Panc1 (cell line): Measurements from ENCODE around the gene MTOR. TPM values are rescaled to one million over a fixed set of nuclear protein-coding genes. Genes with fewer than 3 reads are reported as not detected.
A peak's percentile ranks its signal among the peaks of the same experiment; 100 is the strongest.
"Not testable (repeated sequence)": the region's sequence is repeated elsewhere in the genome, so short reads cannot be mapped to it uniquely, and the experiment has no call there.

Source experiments
- ATAC-seq: fragments of 200-7000 bp; cut with Tn5 transposase; 2 replicates; pipeline ENCODE4 v1.9.1; 2020; ENCODE audit warnings: mild to moderate bottlenecking, moderate library complexity
- BruUV-seq: library from RNA; stranded (reverse); fragments of 400-500 nt; replicated peaks from 2 replicates; lab custom pipeline; 2021; lab: Mats Ljungman, UMichigan
- CTCF ChIA-PET: fragments of 300-600 bp; sonication (Branson Sonifier 250); formaldehyde crosslinking; loops from one replicate; lab custom pipeline; 2022; ENCODE audit warnings: antibody characterized with exemption; lab: Charles Lee
- POLR2A ChIA-PET: fragments of 300-600 bp; sonication (Branson Sonifier 250); formaldehyde crosslinking; loops from one replicate; lab custom pipeline; 2022; ENCODE audit warnings: antibody characterized with exemption; lab: Charles Lee
- DNase-seq: peaks from one replicate; pipeline ENCODE4 v3.0.0-alpha.2; 2010; ENCODE audit warnings: low read depth, low spot score
- H3K27ac ChIP-seq: 2 replicates; pipeline ENCODE4 v1.5.1; 2011; ENCODE audit warnings: mild to moderate bottlenecking, low read length, inconsistent platforms
- H3K27me3 ChIP-seq: fragments of 200-500 bp; sonication (Bioruptor generic); 2 replicates; pipeline ENCODE4 v1.6.0; 2014; ENCODE audit warnings: low read length, inconsistent platforms; ENCODE audit not compliant: control insufficient read depth, insufficient read depth
- H3K36me3 ChIP-seq: fragments of 200-500 bp; sonication (Bioruptor generic); 2 replicates; pipeline ENCODE4 v1.5.1; 2014; ENCODE audit warnings: inconsistent platforms, mild to moderate bottlenecking, low read length, moderate library complexity; ENCODE audit not compliant: control insufficient read depth, insufficient read depth
- H3K4me1 ChIP-seq: 2 replicates; pipeline ENCODE4 v1.5.1; 2011; ENCODE audit warnings: inconsistent platforms, mild to moderate bottlenecking, low read length, moderate library complexity; ENCODE audit not compliant: control insufficient read depth, insufficient read depth
- H3K4me3 ChIP-seq, 2 experiments: 2 replicates each; pipeline ENCODE4 v1.5.1; 2011 to 2012; ENCODE audit warnings: low read depth in 2 of 2, low read length in 2 of 2, mild to moderate bottlenecking in 2 of 2, inconsistent platforms in 1 of 2, moderate library complexity in 1 of 2
- H3K9me3 ChIP-seq: fragments of 200-500 bp; sonication (Bioruptor generic); 2 replicates; pipeline ENCODE4 v1.5.1; 2014; ENCODE audit warnings: low read depth, mild to moderate bottlenecking, inconsistent platforms, low read length, moderate library complexity; ENCODE audit not compliant: control insufficient read depth, insufficient read depth
- POLR2AphosphoS5 ChIP-seq: IDR thresholded peaks from 2 replicates; pipeline ENCODE4 v1.6.1; 2012; ENCODE audit warnings: mild to moderate bottlenecking, low read depth, low read length, moderate library complexity
- SIN3A ChIP-seq: IDR thresholded peaks from 2 replicates; pipeline ENCODE4 v1.6.1; 2012; ENCODE audit warnings: low read depth, mild to moderate bottlenecking, low read length, moderate library complexity, borderline replicate concordance; ENCODE audit not compliant: insufficient read depth
- TCF7L2 ChIP-seq: IDR thresholded peaks from 2 replicates; pipeline ENCODE4 v1.6.1; 2011; ENCODE audit warnings: mild to moderate bottlenecking, low read depth, low read length, inconsistent platforms
- in situ Hi-C: cut with HindIII; loops from 2 replicates; pipeline ENCODE4 v1.10.0; 2016; ENCODE audit warnings: low sequenced_read_pairs, low pct_unique_long_range_greater_than_20kb
- intact Hi-C: fragments of 100-400 bp; cut with micrococcal nuclease; formaldehyde crosslinking; loops from one replicate; pipeline ENCODE4 v1.10.0; 2022; ENCODE audit not compliant: unreplicated experiment
- total RNA-seq: library from RNA; stranded (reverse); gene quantifications from one replicate; pipeline ENCODE4 v1.2.1, GENCODE V29; 2021; ENCODE audit not compliant: unreplicated experiment
- TF ChIP-seq, protein P1 (sequence below), 2 experiments: IDR thresholded peaks; 2 replicates each; pipeline ENCODE4 v1.6.1; 2011 to 2012; ENCODE audit warnings: low read depth in 2 of 2, control low read depth in 1 of 2, low read length in 1 of 2, mild to moderate bottlenecking in 1 of 2, moderate library complexity in 1 of 2; ENCODE audit not compliant: insufficient read depth in 1 of 2
- TF ChIP-seq, protein P2 (sequence below): fragments of 450-650 bp; IDR thresholded peaks from 2 replicates; pipeline ENCODE4 v1.5.1; 2017; ENCODE audit warnings: mild to moderate bottlenecking

Gene MTOR
- total RNA-seq, 1 experiment from 2014 or later, result 71.2 TPM

DNA sequence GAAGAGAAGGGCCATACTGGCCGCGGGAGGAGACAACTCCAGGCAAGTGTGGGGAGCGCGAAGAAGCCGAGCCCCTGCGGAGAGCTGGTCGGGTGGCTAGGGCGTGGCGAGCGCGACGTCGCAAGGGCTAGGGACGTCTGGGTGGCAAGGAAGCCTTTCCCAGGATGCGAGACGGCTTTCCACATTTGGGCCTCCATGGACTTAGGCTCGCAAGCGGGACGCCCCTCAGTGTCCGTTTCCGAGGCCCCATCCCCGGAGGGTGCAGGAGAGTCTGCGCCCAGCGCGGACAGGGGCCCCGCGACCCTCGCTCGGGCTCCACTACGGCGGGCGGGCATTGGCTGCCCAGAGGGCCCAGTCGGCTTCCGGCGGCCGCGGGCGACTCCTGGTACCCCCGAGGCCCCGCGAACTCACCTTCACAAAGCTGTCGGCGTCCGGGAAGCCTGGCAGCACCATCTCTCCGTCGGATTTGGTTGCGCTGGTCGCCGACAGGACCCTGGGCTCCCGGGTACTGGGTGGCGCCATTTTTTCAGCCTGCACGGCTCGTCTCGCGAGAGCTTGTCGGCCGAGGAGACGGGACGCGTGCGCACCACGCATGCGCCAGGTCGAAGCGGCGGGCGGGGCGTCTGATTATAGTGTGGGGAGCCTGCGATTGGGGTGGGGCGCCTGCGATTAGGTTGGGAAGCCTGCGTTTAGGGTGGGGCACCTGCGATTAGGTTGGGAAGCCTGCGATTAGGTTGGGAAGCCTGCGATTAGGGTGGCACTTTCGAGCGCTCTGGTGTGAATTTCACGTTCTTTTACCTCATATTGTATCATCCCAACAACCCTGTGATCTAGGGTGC lies 162.8 kb downstream of the MTOR start, which contains the start of gene EXOSC10:
Gene EXOSC10, minus strand, starts transcription at position 560 of the 839 bp plus-strand sequence. Its CDS starts 38 bp downstream, at position 522.
- in situ Hi-C loops, result loop anchor here (5.0 kb wide), 1 partner anchor 33 kb away; no protein-coding TSS in a partner anchor
- Histone ChIP-seq H3K4me1 (peaks cover 7% of the 10 kb centered on the region), H3K36me3 (peaks cover 13% of the 10 kb centered on the region), H3K27ac (peak within 1 kb of the TSS; percentile 97), H3K27me3 (no peaks in the 10 kb centered on the region), H3K4me3 (peak within 1 kb of the TSS; percentile 82), H3K9me3 (no peaks in the 10 kb centered on the region)
- TF ChIP-seq, protein P1, sequence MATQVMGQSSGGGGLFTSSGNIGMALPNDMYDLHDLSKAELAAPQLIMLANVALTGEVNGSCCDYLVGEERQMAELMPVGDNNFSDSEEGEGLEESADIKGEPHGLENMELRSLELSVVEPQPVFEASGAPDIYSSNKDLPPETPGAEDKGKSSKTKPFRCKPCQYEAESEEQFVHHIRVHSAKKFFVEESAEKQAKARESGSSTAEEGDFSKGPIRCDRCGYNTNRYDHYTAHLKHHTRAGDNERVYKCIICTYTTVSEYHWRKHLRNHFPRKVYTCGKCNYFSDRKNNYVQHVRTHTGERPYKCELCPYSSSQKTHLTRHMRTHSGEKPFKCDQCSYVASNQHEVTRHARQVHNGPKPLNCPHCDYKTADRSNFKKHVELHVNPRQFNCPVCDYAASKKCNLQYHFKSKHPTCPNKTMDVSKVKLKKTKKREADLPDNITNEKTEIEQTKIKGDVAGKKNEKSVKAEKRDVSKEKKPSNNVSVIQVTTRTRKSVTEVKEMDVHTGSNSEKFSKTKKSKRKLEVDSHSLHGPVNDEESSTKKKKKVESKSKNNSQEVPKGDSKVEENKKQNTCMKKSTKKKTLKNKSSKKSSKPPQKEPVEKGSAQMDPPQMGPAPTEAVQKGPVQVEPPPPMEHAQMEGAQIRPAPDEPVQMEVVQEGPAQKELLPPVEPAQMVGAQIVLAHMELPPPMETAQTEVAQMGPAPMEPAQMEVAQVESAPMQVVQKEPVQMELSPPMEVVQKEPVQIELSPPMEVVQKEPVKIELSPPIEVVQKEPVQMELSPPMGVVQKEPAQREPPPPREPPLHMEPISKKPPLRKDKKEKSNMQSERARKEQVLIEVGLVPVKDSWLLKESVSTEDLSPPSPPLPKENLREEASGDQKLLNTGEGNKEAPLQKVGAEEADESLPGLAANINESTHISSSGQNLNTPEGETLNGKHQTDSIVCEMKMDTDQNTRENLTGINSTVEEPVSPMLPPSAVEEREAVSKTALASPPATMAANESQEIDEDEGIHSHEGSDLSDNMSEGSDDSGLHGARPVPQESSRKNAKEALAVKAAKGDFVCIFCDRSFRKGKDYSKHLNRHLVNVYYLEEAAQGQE (IDR thresholded peaks at IDR 0.05; ENCODE audit: insufficient read depth in 1 of 2, low read depth in 2 of 2, low read length in 1 of 2), result peak in 1 of 2 experiments; percentile 21; a peak in 1 of 4 replicates
- peak; percentile 70; the same call in 1 of the 2 replicates for TF ChIP-seq SIN3A
- no peak for TF ChIP-seq TCF7L2
- peak; percentile 83 for TF ChIP-seq POLR2AphosphoS5
- ChIA-PET POLR2A (interaction anchor here (0.6 kb wide), 1 partner anchor 91 kb away, joined by 4 read pairs; no protein-coding TSS in a partner anchor), CTCF (interaction anchor here (1.5 kb wide), 1 partner anchor 62 kb away, joined by 4 read pairs; no protein-coding TSS in a partner anchor)
- no TSS peak for BruUV-seq
- ATAC-seq (peak; percentile 96), DNase-seq (peak; percentile 48)
- intact Hi-C loops, result no loop called here

DNA sequence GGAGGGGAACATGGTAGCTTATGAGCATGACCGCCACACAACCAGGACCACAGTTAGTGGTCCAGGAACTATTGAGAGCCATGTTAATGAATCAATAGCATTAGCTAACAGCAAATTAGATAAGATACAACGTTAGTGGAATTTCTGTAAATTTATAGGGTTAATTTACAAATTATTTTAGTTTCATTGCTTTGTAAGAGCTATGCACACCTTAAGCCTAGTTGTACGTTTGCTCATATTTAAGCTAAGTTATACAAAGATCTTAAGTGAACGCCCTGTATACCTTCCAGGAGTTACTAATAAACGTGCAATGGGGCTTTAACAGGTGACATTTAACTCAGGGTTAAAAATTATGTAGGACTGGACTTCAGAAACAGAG lies 163.4 kb downstream of the MTOR start:
- ATAC-seq (no peak), DNase-seq (peak; percentile 8)
- Histone ChIP-seq H3K27ac (peak overlapping the region; percentile 97), H3K9me3 (no peaks in the 10 kb centered on the region), H3K4me1 (peaks cover 7% of the 10 kb centered on the region), H3K4me3 (peak overlapping the region; percentile 82), H3K36me3 (peaks cover 13% of the 10 kb centered on the region), H3K27me3 (no peaks in the 10 kb centered on the region)
- intact Hi-C loops, result no loop called here
- BruUV-seq, result no TSS peak
- in situ Hi-C loops, result loop anchor here (5.0 kb wide), 1 partner anchor 33 kb away; no protein-coding TSS in a partner anchor
- ChIA-PET POLR2A (interaction anchor here (0.9 kb wide), 1 partner anchor 61 kb away, joined by 3 read pairs; no protein-coding TSS in a partner anchor), CTCF (interaction anchor here (1.5 kb wide), 1 partner anchor 62 kb away, joined by 4 read pairs; no protein-coding TSS in a partner anchor)
- TF ChIP-seq SIN3A, result no peak
- TF ChIP-seq, protein P2, sequence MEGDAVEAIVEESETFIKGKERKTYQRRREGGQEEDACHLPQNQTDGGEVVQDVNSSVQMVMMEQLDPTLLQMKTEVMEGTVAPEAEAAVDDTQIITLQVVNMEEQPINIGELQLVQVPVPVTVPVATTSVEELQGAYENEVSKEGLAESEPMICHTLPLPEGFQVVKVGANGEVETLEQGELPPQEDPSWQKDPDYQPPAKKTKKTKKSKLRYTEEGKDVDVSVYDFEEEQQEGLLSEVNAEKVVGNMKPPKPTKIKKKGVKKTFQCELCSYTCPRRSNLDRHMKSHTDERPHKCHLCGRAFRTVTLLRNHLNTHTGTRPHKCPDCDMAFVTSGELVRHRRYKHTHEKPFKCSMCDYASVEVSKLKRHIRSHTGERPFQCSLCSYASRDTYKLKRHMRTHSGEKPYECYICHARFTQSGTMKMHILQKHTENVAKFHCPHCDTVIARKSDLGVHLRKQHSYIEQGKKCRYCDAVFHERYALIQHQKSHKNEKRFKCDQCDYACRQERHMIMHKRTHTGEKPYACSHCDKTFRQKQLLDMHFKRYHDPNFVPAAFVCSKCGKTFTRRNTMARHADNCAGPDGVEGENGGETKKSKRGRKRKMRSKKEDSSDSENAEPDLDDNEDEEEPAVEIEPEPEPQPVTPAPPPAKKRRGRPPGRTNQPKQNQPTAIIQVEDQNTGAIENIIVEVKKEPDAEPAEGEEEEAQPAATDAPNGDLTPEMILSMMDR, result no peak
- TF ChIP-seq, protein P1 (IDR thresholded peaks at IDR 0.05; ENCODE audit: insufficient read depth in 1 of 2, low read depth in 2 of 2, low read length in 1 of 2), result no peak
- no peak for TF ChIP-seq TCF7L2
- TF ChIP-seq POLR2AphosphoS5, result no peak

DNA sequence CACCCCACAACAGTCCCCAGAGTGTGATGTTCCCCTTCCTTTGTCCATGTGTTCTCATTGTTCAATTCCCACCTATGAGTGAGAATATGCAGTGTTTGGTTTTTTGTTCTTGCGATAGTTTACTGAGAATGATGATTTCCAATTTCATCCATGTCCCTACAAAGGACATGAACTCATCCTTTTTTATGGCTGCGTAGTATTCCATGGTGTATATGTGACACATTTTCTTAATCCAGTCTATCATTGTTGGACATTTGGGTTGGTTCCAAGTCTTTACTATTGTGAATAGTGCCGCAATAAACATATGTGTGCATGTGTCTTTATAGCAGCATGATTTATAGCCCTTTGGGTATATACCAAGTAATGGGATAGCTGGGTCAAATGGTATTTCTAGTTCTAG lies 178.6 kb downstream of the MTOR start:
- H3K9me3 ChIP-seq, H3K4me1 ChIP-seq, H3K4me3 ChIP-seq, CTCF ChIA-PET, in situ Hi-C loops, POLR2A ChIA-PET, ATAC-seq, DNase-seq, H3K27ac ChIP-seq, intact Hi-C loops, H3K27me3 ChIP-seq: not testable (repeated sequence)
- TSS peak; percentile 36 for BruUV-seq
- H3K36me3 ChIP-seq, result peaks cover 33% of the 10 kb centered on the region
